CD1c-positive myeloid dendritic cell (primary cell): ENCODE measurements around the gene FMN1.

Experiments
- DNase-seq: peaks from one replicate; pipeline ENCODE4 v3.0.0-alpha.2; 2016; ENCODE audit errors: extremely low spot score

The FMN1 gene

GRCh38 chr15:32778391-32779176 lies 415.9 kb downstream of the FMN1 start:
- no peak for DNase-seq

DNA sequence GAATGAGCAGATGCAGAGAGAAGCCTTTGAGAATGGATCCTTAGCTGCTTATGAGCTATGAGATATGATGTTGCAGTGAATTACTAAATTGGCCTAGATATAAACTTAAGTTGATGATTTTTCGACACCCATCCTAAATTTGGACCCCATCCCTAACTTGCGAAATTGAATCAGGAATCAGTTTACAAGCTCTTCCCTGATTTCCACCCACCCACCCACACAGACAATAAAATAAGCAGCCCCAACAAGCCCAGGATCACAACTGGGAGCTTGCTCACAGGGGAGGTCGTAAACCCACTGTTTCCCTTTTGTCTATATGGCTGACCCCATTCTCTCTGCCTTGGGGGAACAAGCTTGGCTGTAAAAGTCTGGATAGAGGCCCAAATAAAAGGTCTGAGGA lies 419.4 kb downstream of the FMN1 start:
- DNase-seq = no peak

DNA sequence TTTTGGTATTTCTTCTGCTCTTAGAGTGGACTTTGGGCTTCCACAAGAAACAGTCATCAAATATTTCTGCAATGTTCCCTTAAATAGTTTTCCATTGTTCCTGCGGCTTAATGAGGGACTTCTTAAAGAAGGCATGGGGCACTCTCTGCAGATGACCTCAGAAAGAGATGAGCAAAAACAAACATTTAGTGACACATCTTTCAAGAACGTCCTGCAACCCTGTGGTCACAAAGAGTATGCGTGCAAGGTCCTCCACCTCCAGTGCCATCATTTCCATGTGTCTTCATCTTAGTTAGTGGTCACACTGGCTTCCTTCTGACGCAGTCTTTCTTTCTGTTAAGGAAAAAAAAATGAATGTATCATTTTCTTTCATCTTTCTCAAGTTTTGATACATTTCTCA lies 420.5 kb downstream of the FMN1 start:
- DNase-seq = no peak

GRCh38 chr15:32767236-32767635 lies 427.3 kb downstream of the FMN1 start:
- DNase-seq = no peak

DNA sequence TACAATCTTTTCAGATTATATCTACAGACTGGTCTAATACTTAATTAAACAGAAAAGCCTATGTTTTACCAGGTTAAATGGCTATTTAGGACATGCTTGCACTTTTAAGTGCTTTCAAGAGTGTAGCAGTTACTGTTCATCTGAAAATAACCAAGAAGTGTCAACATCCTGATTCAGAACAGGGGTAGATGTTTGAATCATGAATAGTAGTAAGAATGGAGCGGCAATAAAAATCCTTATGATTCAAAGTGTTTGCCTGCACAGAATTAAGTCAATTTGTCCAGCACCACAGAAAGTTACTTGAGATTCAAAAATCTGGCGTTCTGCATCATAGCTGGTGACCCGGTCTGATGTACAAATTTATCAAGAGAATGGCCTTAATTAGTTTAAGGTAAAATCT lies 428.4 kb downstream of the FMN1 start:
- no peak for DNase-seq

DNA sequence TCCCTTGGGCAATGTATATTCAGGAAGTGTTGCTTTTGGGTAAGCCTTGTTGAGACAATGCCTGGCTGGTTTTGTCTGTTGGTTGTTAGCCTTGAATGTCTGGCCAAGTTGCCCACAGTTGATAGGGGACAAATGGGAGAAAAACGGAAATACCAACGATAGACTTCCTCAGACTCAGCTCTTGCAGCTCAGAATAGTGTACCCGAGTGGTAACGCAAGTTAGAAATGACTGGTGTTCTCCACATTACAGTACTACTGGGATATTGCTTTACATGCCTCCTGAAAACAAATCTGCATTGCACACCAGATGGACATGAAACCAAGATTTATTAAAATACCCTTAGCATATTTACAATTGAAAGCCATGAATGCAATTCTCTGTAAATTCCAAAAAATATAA lies 429.3 kb downstream of the FMN1 start:
- no peak for DNase-seq

GRCh38 chr15:32763295-32763694 lies 431.2 kb downstream of the FMN1 start:
- no peak for DNase-seq

DNA sequence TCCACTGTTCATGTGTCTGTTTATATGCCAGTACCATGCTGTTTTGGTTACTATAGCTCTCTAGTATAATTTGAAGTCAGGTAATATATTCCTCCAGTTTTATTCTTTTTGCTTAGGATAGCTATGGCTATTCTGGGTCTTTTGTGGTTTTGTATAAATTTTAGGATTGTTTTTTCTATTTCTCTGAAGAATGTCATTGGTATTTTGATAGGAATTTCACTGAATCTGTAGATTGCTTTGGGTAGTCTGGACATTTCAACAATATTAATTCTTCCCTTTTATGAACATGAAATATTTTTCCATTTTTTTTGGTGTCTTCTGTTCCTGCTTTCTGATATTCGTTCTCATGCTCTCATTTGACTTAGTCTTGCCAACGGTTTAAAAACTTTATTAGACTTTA lies 437.1 kb downstream of the FMN1 start:
- no peak for DNase-seq

- DNase-seq = no peak
Observed at GRCh38 chr15:32750979-32751378, 443.5 kb downstream of the FMN1 start.

GRCh38 chr15:32747921-32748342 lies 446.6 kb downstream of the FMN1 start:
- DNase-seq = no peak

DNA sequence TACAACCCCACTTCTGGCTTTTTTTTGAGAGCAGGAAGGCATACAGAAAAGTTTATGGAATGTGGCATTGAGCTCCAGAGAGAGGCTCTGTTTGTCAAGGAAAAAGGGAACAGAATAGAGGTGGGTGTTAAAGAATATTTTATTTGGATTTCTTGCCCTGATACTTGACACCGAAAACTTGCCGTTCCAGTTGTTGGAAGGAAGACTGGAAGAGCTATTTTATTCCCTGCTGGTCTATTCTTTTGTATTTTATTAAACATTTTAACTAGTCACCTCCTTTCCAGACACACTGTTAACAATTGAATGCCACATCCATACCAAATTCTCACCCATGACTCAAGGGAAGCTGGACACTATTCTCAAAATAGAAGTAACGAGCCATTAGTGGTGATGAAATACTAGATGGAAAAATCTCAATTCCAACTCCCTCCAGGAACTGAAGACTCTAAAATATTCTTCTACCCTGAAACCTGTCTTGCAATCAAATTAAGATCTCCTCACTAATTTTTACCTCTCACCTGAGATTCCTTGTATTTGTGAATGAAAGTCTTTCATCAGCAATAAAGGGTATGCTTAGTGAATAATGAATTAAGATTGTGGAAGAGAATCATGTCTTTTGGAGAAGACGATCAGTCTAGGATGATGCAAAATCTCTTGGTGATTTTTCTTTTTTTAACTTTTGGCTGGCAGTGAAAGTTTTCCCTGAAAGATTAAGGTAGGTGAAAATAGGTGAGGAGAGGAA lies 448.2 kb downstream of the FMN1 start:
- no peak for DNase-seq

GRCh38 chr15:32743411-32744140 lies 450.9 kb downstream of the FMN1 start:
- no peak for DNase-seq

DNA sequence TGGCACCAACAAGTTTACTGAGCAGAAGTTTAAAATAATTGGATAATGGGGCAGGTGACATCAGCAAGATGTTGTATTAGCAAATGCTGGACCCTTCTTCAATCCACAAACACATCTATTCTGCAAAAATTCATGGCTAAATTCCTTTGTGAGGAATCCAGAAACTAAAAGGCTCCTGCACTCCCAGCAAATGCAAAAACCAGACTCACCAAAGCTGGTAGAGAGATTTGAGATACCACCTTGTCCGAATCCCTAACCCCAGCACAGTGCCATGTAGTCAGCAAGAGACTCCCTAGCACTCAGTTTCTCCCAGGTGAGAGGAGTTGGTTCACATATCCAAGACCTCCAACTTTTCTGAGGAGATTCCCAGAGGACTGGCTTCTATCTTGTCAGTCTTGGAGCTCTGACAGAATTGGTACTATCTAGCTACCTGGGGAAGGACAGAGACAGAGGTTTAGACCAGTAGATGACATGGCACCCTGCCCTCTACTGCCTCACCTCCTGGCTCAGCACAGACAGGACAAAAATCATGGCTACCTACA lies 454.9 kb downstream of the FMN1 start:
- DNase-seq = no peak

DNA sequence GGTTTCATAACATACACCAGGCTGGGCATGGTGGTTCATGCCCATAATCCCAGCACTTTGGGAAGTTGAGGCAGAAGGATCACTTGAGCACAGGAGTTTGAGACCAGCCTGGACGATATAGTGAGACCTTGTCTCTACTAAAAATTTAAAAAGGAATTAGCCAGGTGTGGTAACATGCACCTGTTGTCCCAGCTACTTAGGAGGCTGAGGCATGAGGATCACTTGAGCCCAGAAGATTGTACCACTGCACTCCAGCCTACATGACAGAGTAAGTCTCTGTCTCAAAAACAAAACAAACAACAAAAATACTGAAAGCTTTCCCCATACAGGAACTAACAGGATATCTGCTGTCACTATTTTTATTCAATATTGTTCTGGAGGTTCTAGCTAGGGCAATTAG lies 455.8 kb downstream of the FMN1 start:
- no peak for DNase-seq

- no peak for DNase-seq
Observed at GRCh38 chr15:32737304-32737703, 457.2 kb downstream of the FMN1 start.

GRCh38 chr15:32736701-32737061 lies 457.8 kb downstream of the FMN1 start:
- DNase-seq = no peak

GRCh38 chr15:32735989-32736700 lies 458.4 kb downstream of the FMN1 start:
- DNase-seq = no peak

DNA sequence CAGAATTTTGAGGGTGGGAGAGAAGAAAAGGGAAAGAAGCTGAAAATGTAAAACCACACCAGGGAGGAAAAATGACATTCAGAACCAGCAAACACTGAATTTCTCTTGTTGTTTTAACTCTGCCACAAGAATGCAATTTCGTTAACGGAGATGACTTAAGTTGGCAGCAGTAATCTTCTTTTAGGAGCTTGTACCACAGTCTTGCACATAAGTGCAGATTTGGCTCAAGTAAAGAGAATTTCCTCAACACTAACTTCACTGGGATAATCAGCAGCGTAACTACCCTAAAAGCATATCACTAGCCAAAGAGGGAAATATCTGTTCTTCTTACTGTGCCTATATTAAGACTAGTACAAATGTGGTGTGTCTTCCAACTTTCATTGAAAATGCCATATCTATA lies 461.2 kb downstream of the FMN1 start:
- DNase-seq = no peak

GRCh38 chr15:32732574-32733157 lies 461.8 kb downstream of the FMN1 start:
- DNase-seq = no peak

- DNase-seq = no peak
Observed at GRCh38 chr15:32730677-32731654, 463.5 kb downstream of the FMN1 start.
